Prostate gland (tissue), 2 donors: Measurements from ENCODE around the gene NEMF. TPM values are rescaled to one million over a fixed set of nuclear protein-coding genes. Genes with fewer than 3 reads are reported as not detected.
"Not testable (repeated sequence)": the region's sequence is repeated elsewhere in the genome, so short reads cannot be mapped to it uniquely, and the experiment has no call there.

Source experiments
- DNase-seq: peaks from one replicate; pipeline ENCODE4 v3.0.0-alpha.2; 2019; ENCODE audit warnings: low spot score
- H3K27ac ChIP-seq, 2 donors: fragments of 200-600 bp; sonication (generic); 2 replicates each; pipeline ENCODE4 v1.5.1; 2017 to 2019
- H3K27me3 ChIP-seq: fragments of 200-600 bp; sonication (generic); replicated peaks from 2 replicates; pipeline ENCODE4 v1.5.1; 2019; ENCODE audit not compliant: insufficient read depth
- H3K36me3 ChIP-seq, 2 donors: fragments of 200-600 bp; sonication (generic); 1 replicate in 1 of 2; 2 replicates in 1 of 2; pipeline versions ENCODE4 v1.5.1 to v1.8.1; 2017 to 2019
- H3K4me1 ChIP-seq: fragments of 200-600 bp; sonication (generic); replicated peaks from 2 replicates; pipeline ENCODE4 v1.5.1; 2019
- H3K4me3 ChIP-seq, 2 donors: fragments of 200-600 bp; sonication (generic); 2 replicates each; pipeline ENCODE4 v1.5.1; 2017 to 2019
- H3K9me3 ChIP-seq: fragments of 200-600 bp; sonication (generic); 2 replicates; pipeline ENCODE4 v1.5.1; 2017
- CTCF ChIP-seq, 4 experiments: fragments of 200-600 bp in 2 of 4; fragments of 450-650 bp in 2 of 4; sonication (generic) in 2 of 4; IDR thresholded peaks; 1 replicate in 3 of 4; 2 replicates in 1 of 4; pipeline ENCODE4 v1.5.1; 2016 to 2019; ENCODE audit warnings: antibody characterized with exemption in 4 of 4, mild to moderate bottlenecking in 2 of 4, moderate library complexity in 2 of 4
- POLR2A ChIP-seq: fragments of 450-650 bp; IDR thresholded peaks from one replicate; pipeline ENCODE4 v1.6.1; 2016; ENCODE audit warnings: antibody characterized with exemption, mild to moderate bottlenecking
- POLR2AphosphoS5 ChIP-seq: sonication (generic); formaldehyde crosslinking; IDR thresholded peaks from one replicate; pipeline ENCODE4 v1.6.1; 2017; ENCODE audit warnings: antibody characterized with exemption
- WGBS: methylation state at CpG from one replicate; pipeline ENCODE4 v1.1.5; 2018; 5-methylcytosine and 5-hydroxymethylcytosine counted together
- intact Hi-C: fragments of 100-400 bp; cut with DNase I; formaldehyde crosslinking; loops from one replicate; pipeline ENCODE4 v1.14.2; 2022
- total RNA-seq, 2 donors: library from RNA; depleted of rRNA; stranded (reverse); fragments of >200 nt; gene quantifications; one replicate each; pipeline ENCODE4 v1.1.0, GENCODE V29; 2016

Gene NEMF
- total RNA-seq, 2 donors from 2014 or later, result 63.9 to 71.7 TPM

GRCh38 chr14:49879646-49880204, 27.1 kb upstream of the NEMF start:
- intact Hi-C loops, result no loop called here
- DNase-seq, result no peak
- H3K4me3 ChIP-seq, result no peak overlapping the region
- no peak for TF ChIP-seq POLR2A
- peak in 1 of 4 experiments; percentile 52 for TF ChIP-seq CTCF (IDR thresholded peaks at IDR 0.05)
- TF ChIP-seq POLR2AphosphoS5, result no peak
- 74% methylated on average over 8 of the region's 8 CpGs for WGBS
- H3K27me3 ChIP-seq, result no peaks in the 10 kb centered on the region
- H3K4me1 ChIP-seq, result no peaks in the 10 kb centered on the region
- no peak overlapping the region for H3K27ac ChIP-seq
- H3K36me3 ChIP-seq, result no peaks in the 10 kb centered on the region
- H3K9me3 ChIP-seq, result no peaks in the 10 kb centered on the region

GRCh38 chr14:49876563-49877127, 24.1 kb upstream of the NEMF start:
- H3K36me3 ChIP-seq, result no peaks in the 10 kb centered on the region
- TF ChIP-seq POLR2AphosphoS5 (no peak), POLR2A (no peak), CTCF (IDR thresholded peaks at IDR 0.05) (no peak)
- no peaks in the 10 kb centered on the region for H3K27me3 ChIP-seq
- H3K9me3 ChIP-seq, result no peaks in the 10 kb centered on the region
- intact Hi-C loops, result no loop called here
- no peak for DNase-seq
- no peak overlapping the region for H3K27ac ChIP-seq
- H3K4me3 ChIP-seq, result no peak overlapping the region
- 57% methylated on average over 4 of the region's 4 CpGs for WGBS
- H3K4me1 ChIP-seq, result no peaks in the 10 kb centered on the region

DNA sequence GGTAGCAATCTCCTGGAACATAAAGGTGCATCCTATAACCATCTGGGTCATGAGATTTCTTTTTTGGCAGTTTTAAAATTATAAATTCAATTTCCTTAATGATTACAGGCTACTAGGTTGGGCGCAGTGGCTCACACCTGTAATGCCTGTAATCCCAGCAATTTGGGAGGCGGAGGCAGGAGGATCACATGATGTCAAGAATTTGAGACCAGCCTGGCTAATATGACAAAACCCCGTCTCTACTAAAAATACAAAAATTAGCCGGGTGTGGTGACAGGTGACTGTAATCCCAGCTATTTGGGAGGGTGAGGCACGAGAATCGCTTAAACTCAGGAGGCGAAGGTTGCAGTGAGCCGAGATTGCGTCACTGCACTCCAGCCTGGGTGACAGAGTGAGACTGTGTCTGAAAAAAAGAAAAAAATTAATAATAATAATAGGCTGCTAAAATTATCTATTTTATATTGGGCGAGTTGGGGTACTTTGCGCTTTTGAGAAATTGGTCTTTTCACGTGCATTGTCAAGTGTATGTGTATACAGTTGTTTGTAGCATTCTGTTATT, 23.1 kb upstream of the NEMF start:
- Histone ChIP-seq H3K27me3 (no peaks in the 10 kb centered on the region), H3K4me3 (no peak overlapping the region), H3K27ac (no peak overlapping the region), H3K36me3 (no peaks in the 10 kb centered on the region), H3K9me3 (no peaks in the 10 kb centered on the region), H3K4me1 (no peaks in the 10 kb centered on the region)
- no peak for TF ChIP-seq CTCF (IDR thresholded peaks at IDR 0.05)
- TF ChIP-seq POLR2A, result no peak
- TF ChIP-seq POLR2AphosphoS5, result no peak
- DNase-seq, result no peak
- 83% methylated on average over 12 of the region's 12 CpGs for WGBS
- intact Hi-C loops, result no loop called here

GRCh38 chr14:49873548-49873947, 21.0 kb upstream of the NEMF start:
- H3K9me3 ChIP-seq, H3K4me3 ChIP-seq, H3K36me3 ChIP-seq, intact Hi-C loops, H3K27me3 ChIP-seq, H3K4me1 ChIP-seq, H3K27ac ChIP-seq, DNase-seq: not testable (repeated sequence)
- 76% methylated on average over 6 of the region's 6 CpGs for WGBS

DNA sequence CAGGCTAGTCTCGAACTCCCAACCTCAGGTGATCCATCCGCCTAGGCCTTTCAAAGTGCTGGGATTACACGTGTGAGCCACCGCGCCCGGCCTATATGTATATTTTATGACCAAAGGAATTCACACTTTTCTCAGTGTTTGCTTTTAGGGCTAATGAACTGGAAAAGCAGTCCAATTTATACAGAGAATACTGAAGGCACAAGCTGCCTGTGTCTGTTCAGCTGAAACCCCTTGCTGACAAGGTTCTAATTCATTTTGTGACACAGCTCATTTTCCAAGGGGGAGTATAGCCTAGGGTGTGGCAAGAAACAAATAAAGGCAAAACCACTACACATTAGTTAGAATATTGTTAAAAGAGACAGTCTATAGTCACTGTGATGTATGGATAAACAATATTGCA, 18.3 kb upstream of the NEMF start:
- TF ChIP-seq CTCF (IDR thresholded peaks at IDR 0.05), result no peak
- TF ChIP-seq POLR2A, result no peak
- no peak for TF ChIP-seq POLR2AphosphoS5
- 92% methylated on average over 6 of the region's 6 CpGs for WGBS
- DNase-seq, result no peak
- no peaks in the 10 kb centered on the region for H3K4me1 ChIP-seq
- no peak overlapping the region for H3K27ac ChIP-seq
- intact Hi-C loops, result no loop called here
- no peaks in the 10 kb centered on the region for H3K27me3 ChIP-seq
- no peaks in the 10 kb centered on the region for H3K36me3 ChIP-seq
- no peak overlapping the region for H3K4me3 ChIP-seq
- no peaks in the 10 kb centered on the region for H3K9me3 ChIP-seq
